Measurements from ENCODE around the gene PLPPR5.

Gene PLPPR5

GRCh38 chr1:98914547-98914946 lies 90.1 kb downstream of the PLPPR5 start:
- Histone ChIP-seq H3K4me3 (ENCODE audit: low read depth in 1 of 2, low read length in 2 of 2) (no peak overlapping the region), H2AFZ (ENCODE audit: low read depth, low read length) (no peak overlapping the region), H3K27ac (ENCODE audit: low read length) (no peak overlapping the region), H3K4me1 (ENCODE audit: insufficient read depth, low read length) (no peaks in the 10 kb centered on the region), H3K9me3 (ENCODE audit: insufficient read depth, low read length, severe bottlenecking) (no peaks in the 10 kb centered on the region), H3K36me3 (ENCODE audit: insufficient read depth, low read length) (no peaks in the 10 kb centered on the region), H3K9ac (ENCODE audit: low read depth, low read length) (no peak overlapping the region), H4K20me1 (ENCODE audit: insufficient read depth, low read length) (no peaks in the 10 kb centered on the region), H3K79me2 (ENCODE audit: insufficient read depth, low read length) (no peaks in the 10 kb centered on the region), H3K4me2 (ENCODE audit: insufficient read depth, low read length) (no peak overlapping the region), H3K27me3 (ENCODE audit: insufficient read depth, low read length, poor library complexity) (no peaks in the 10 kb centered on the region)
- DNase-seq = no peak
- TF ChIP-seq CTCF (IDR thresholded peaks at IDR 0.05; ENCODE audit: borderline replicate concordance, extremely low read depth, low read length, poor library complexity, severe bottlenecking) = no peak
- no peak for TF ChIP-seq EZH2 (IDR thresholded peaks at IDR 0.05; ENCODE audit: borderline replicate concordance, low read depth, low read length, severe bottlenecking)
- no peak for ATAC-seq (ENCODE audit: insufficient read depth, low read depth)

GRCh38 chr1:98910827-98911226 lies 93.8 kb downstream of the PLPPR5 start:
- no peaks in the 10 kb centered on the region for H4K20me1 ChIP-seq (ENCODE audit: insufficient read depth, low read length)
- H3K27ac ChIP-seq (ENCODE audit: low read length) = no peak overlapping the region
- ATAC-seq (ENCODE audit: insufficient read depth, low read depth) (no peak), DNase-seq (no peak)
- H3K4me2 ChIP-seq (ENCODE audit: insufficient read depth, low read length) = no peak overlapping the region
- no peaks in the 10 kb centered on the region for H3K27me3 ChIP-seq (ENCODE audit: insufficient read depth, low read length, poor library complexity)
- TF ChIP-seq CTCF (IDR thresholded peaks at IDR 0.05; ENCODE audit: borderline replicate concordance, extremely low read depth, low read length, poor library complexity, severe bottlenecking) = no peak
- TF ChIP-seq EZH2 (IDR thresholded peaks at IDR 0.05; ENCODE audit: borderline replicate concordance, low read depth, low read length, severe bottlenecking) = no peak
- no peaks in the 10 kb centered on the region for H3K36me3 ChIP-seq (ENCODE audit: insufficient read depth, low read length)
- no peak overlapping the region for H3K4me3 ChIP-seq (ENCODE audit: low read depth in 1 of 2, low read length in 2 of 2)
- H3K9ac ChIP-seq (ENCODE audit: low read depth, low read length) = no peak overlapping the region
- H3K79me2 ChIP-seq (ENCODE audit: insufficient read depth, low read length) = no peaks in the 10 kb centered on the region
- no peaks in the 10 kb centered on the region for H3K9me3 ChIP-seq (ENCODE audit: insufficient read depth, low read length, severe bottlenecking)
- no peaks in the 10 kb centered on the region for H3K4me1 ChIP-seq (ENCODE audit: insufficient read depth, low read length)
- H2AFZ ChIP-seq (ENCODE audit: low read depth, low read length) = no peak overlapping the region

GRCh38 chr1:98908980-98909379 lies 95.7 kb downstream of the PLPPR5 start:
- H3K4me2 ChIP-seq (ENCODE audit: insufficient read depth, low read length) = no peak overlapping the region
- H2AFZ ChIP-seq (ENCODE audit: low read depth, low read length) = no peak overlapping the region
- DNase-seq = no peak
- no peaks in the 10 kb centered on the region for H3K27me3 ChIP-seq (ENCODE audit: insufficient read depth, low read length, poor library complexity)
- no peaks in the 10 kb centered on the region for H3K79me2 ChIP-seq (ENCODE audit: insufficient read depth, low read length)
- TF ChIP-seq CTCF (IDR thresholded peaks at IDR 0.05; ENCODE audit: borderline replicate concordance, extremely low read depth, low read length, poor library complexity, severe bottlenecking) (no peak), EZH2 (IDR thresholded peaks at IDR 0.05; ENCODE audit: borderline replicate concordance, low read depth, low read length, severe bottlenecking) (no peak)
- H3K9ac ChIP-seq (ENCODE audit: low read depth, low read length) = no peak overlapping the region
- no peaks in the 10 kb centered on the region for H3K9me3 ChIP-seq (ENCODE audit: insufficient read depth, low read length, severe bottlenecking)
- no peak overlapping the region for H3K27ac ChIP-seq (ENCODE audit: low read length)
- no peaks in the 10 kb centered on the region for H3K36me3 ChIP-seq (ENCODE audit: insufficient read depth, low read length)
- no peak overlapping the region for H3K4me3 ChIP-seq (ENCODE audit: low read depth in 1 of 2, low read length in 2 of 2)
- no peaks in the 10 kb centered on the region for H3K4me1 ChIP-seq (ENCODE audit: insufficient read depth, low read length)
- ATAC-seq (ENCODE audit: insufficient read depth, low read depth) = no peak
- H4K20me1 ChIP-seq (ENCODE audit: insufficient read depth, low read length) = no peaks in the 10 kb centered on the region

- Histone ChIP-seq H4K20me1 (ENCODE audit: insufficient read depth, low read length) (no peaks in the 10 kb centered on the region), H3K27ac (ENCODE audit: low read length) (no peak overlapping the region), H3K9ac (ENCODE audit: low read depth, low read length) (no peak overlapping the region), H3K4me3 (ENCODE audit: low read depth in 1 of 2, low read length in 2 of 2) (no peak overlapping the region), H3K4me1 (ENCODE audit: insufficient read depth, low read length) (no peaks in the 10 kb centered on the region), H3K4me2 (ENCODE audit: insufficient read depth, low read length) (no peak overlapping the region), H3K79me2 (ENCODE audit: insufficient read depth, low read length) (no peaks in the 10 kb centered on the region), H2AFZ (ENCODE audit: low read depth, low read length) (no peak overlapping the region), H3K9me3 (ENCODE audit: insufficient read depth, low read length, severe bottlenecking) (no peaks in the 10 kb centered on the region), H3K27me3 (ENCODE audit: insufficient read depth, low read length, poor library complexity) (no peaks in the 10 kb centered on the region), H3K36me3 (ENCODE audit: insufficient read depth, low read length) (no peaks in the 10 kb centered on the region)
- DNase-seq = no peak
- no peak for ATAC-seq (ENCODE audit: insufficient read depth, low read depth)
- TF ChIP-seq CTCF (IDR thresholded peaks at IDR 0.05; ENCODE audit: borderline replicate concordance, extremely low read depth, low read length, poor library complexity, severe bottlenecking) (no peak), EZH2 (IDR thresholded peaks at IDR 0.05; ENCODE audit: borderline replicate concordance, low read depth, low read length, severe bottlenecking) (no peak)
Observed at GRCh38 chr1:98906809-98907208, 97.9 kb downstream of the PLPPR5 start.

All from DND-41 (cell line).